HG02678 (cell line): ENCODE measurements around the gene PLA2G15.

ENCODE experiments used
- ATAC-seq: cut with Tn5 transposase; IDR thresholded peaks from one replicate; pipeline ENCODE4 v1.9.1; 2021; ENCODE audit warnings: mild to moderate bottlenecking, moderate library complexity; ENCODE audit not compliant: unreplicated experiment

PLA2G15 gene

GRCh38 chr16:68244903-68245853, at the start of gene PLA2G15:
Gene PLA2G15, plus strand, starts transcription at chr16:68245373. Its CDS starts 54 bp downstream, at chr16:68245427.
- ATAC-seq = peak; percentile 87

GRCh38 chr16:68197250-68197649, 47.9 kb upstream of the PLA2G15 start:
- no peak for ATAC-seq

GRCh38 chr16:68200088-68200783, 44.9 kb upstream of the PLA2G15 start:
- ATAC-seq = no peak

- no peak for ATAC-seq
Measured at GRCh38 chr16:68202091-68202519, 43.1 kb upstream of the PLA2G15 start.

- no peak for ATAC-seq
Measured at GRCh38 chr16:68206245-68206644, 38.9 kb upstream of the PLA2G15 start.

GRCh38 chr16:68214726-68215125, 30.4 kb upstream of the PLA2G15 start:
- ATAC-seq = no peak

GRCh38 chr16:68215302-68215701, 29.9 kb upstream of the PLA2G15 start:
- no peak for ATAC-seq

GRCh38 chr16:68216240-68216639, 28.9 kb upstream of the PLA2G15 start:
- ATAC-seq = no peak

- no peak for ATAC-seq
Measured at GRCh38 chr16:68217506-68217905, 27.7 kb upstream of the PLA2G15 start.

- no peak for ATAC-seq
Measured at GRCh38 chr16:68219725-68220351, 25.3 kb upstream of the PLA2G15 start.

- ATAC-seq = no peak
Measured at GRCh38 chr16:68223072-68223471, 22.1 kb upstream of the PLA2G15 start.

- no peak for ATAC-seq
Measured at GRCh38 chr16:68226116-68226515, 19.1 kb upstream of the PLA2G15 start.

GRCh38 chr16:68227183-68227793, 17.9 kb upstream of the PLA2G15 start:
- ATAC-seq = no peak

GRCh38 chr16:68227850-68228553, 17.2 kb upstream of the PLA2G15 start:
- ATAC-seq = no peak

GRCh38 chr16:68228652-68229051, 16.5 kb upstream of the PLA2G15 start:
- no peak for ATAC-seq

GRCh38 chr16:68229431-68230175, 15.6 kb upstream of the PLA2G15 start:
- no peak for ATAC-seq

- no peak for ATAC-seq
Measured at GRCh38 chr16:68230176-68230571, 15.0 kb upstream of the PLA2G15 start.

GRCh38 chr16:68230956-68231355, 14.2 kb upstream of the PLA2G15 start:
- no peak for ATAC-seq

GRCh38 chr16:68231384-68232136, 13.6 kb upstream of the PLA2G15 start:
- ATAC-seq = no peak
